ENCODE results near the gene MAST1.
A peak's percentile ranks its signal among the peaks of the same experiment; 100 is the strongest.
"Not testable (repeated sequence)": the region's sequence is repeated elsewhere in the genome, so short reads cannot be mapped to it uniquely, and the experiment has no call there.

The MAST1 gene

DNA sequence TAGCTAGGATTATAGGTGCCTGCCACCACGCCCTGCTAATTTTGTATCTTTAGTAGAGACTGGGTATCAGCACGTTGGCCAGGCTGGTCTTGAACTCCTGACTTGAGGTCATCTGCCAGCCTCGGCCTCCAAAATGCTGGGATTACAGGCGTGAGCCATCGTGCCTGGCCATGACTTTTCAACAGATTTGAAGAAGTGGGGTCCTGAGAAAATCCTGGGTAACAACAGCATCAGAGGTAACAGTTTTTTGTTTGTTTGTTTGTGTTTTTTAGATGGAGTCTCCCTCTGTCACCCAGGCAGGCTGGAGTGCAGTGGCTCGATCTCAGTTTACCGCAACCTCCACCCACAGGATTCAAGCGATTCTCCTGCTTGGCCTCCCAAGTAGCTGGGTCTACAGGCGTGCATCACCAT, 43.3 kb upstream of the MAST1 start:
- peaks cover 13% of the 10 kb centered on the region for H3K4me1 ChIP-seq
- TF ChIP-seq, protein P1, sequence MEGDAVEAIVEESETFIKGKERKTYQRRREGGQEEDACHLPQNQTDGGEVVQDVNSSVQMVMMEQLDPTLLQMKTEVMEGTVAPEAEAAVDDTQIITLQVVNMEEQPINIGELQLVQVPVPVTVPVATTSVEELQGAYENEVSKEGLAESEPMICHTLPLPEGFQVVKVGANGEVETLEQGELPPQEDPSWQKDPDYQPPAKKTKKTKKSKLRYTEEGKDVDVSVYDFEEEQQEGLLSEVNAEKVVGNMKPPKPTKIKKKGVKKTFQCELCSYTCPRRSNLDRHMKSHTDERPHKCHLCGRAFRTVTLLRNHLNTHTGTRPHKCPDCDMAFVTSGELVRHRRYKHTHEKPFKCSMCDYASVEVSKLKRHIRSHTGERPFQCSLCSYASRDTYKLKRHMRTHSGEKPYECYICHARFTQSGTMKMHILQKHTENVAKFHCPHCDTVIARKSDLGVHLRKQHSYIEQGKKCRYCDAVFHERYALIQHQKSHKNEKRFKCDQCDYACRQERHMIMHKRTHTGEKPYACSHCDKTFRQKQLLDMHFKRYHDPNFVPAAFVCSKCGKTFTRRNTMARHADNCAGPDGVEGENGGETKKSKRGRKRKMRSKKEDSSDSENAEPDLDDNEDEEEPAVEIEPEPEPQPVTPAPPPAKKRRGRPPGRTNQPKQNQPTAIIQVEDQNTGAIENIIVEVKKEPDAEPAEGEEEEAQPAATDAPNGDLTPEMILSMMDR (IDR thresholded peaks at IDR 0.05; ENCODE audit: low read depth, low read length) = no peak
- no peak overlapping the region for H3K4me3 ChIP-seq (ENCODE audit: low read depth, low read length)
- no peaks in the 10 kb centered on the region for H3K27me3 ChIP-seq
- peaks cover 13% of the 10 kb centered on the region for H3K36me3 ChIP-seq
- no peak for DNase-seq
- H3K9me3 ChIP-seq = no peaks in the 10 kb centered on the region

DNA sequence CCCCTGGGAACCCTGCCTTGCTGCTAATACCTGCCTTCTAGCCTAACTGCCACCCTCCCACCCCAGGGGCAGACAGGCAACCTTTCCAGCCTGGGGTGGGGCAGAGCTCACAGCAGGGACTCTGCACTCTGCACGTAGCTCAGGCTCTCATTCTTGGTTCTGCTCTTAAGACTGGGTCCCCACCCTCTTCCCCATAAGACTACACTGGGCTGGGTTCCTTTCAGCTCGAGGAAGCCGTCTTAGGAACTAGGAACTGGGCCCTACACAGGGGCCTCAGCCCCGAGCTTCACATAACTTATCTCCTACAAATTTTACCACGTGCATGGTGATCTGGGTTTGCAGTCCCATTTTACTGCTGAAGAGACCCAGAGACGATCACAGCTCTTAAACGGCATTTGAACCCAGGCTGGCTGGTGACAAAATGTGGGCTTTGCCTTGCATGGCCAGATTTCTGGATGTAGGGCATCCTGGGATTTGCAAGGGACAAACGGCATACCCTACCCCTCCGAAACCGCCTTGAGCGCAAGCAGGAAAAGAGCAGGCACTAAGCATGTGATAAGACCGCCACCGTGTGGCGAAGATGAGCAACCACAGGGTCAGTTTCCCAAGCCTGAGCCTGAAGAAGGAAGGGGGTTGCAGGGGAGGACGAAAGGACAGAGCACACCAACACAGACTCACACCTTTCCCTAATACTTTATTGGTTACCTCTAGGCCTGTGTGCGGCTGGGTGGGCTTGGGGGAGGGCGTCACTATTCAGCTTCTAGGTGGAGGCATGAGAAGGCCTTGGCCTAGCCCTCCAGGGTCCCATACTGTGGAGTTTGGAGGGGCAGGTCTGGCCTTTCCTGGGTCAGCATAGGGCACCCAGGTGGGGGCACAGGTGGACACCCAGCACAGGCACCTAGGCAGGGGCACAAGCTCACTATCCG, 41.9 kb upstream of the MAST1 start:
- Histone ChIP-seq H3K9me3 (no peaks in the 10 kb centered on the region), H3K4me1 (peaks cover 7% of the 10 kb centered on the region), H3K36me3 (peaks cover 17% of the 10 kb centered on the region), H3K4me3 (ENCODE audit: low read depth, low read length) (no peak overlapping the region), H3K27me3 (no peaks in the 10 kb centered on the region)
- TF ChIP-seq, protein P1 (IDR thresholded peaks at IDR 0.05; ENCODE audit: low read depth, low read length) = peak; percentile 96
- peak; percentile 83 for DNase-seq

DNA sequence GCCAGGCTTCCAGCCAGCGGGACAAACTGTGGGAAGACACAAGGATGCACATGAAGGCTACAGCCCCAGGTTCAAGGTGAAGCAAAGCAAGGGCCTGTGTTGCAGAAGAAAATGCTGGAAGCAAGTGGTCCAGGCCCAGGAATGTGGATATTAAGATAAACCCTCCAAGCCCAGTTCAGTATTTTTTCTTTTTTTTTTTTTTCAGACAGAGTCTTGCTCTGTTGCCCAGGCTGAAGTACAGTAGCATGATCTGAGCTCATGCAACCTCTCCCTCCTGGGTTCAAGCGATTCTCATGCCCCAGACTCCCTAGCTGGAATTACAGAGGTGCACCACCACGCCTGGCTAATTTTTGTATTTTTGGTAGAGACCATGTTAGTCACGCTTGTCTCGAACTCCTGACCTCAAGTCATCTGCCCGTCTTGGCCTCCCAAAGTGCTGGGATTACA, 41.2 kb upstream of the MAST1 start:
- H3K36me3 ChIP-seq = peaks cover 17% of the 10 kb centered on the region
- no peaks in the 10 kb centered on the region for H3K9me3 ChIP-seq

DNA sequence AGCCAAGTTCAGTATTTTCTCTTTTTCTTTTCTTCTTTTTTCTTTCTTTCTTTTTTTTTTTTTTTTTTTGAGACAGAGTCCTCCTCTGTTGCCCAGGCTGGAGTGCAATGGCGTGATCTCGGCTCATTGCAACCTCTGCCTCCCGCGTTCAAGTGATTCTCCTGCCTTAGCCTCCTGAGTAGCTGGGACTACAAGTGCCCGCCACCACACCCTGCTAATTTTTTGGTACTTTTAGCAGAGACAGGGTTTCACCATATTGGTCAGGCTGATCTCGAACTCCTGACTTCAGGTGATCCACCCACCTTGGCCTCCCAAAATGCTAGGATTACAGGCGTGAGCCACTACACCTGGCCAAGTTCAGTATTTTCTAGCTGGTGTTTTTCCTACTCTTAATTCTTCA, 40.7 kb upstream of the MAST1 start:
- DNase-seq; H3K27me3 ChIP-seq; H3K4me1 ChIP-seq; H3K4me3 ChIP-seq (ENCODE audit: low read depth, low read length); H3K9me3 ChIP-seq: not testable (repeated sequence)
- H3K36me3 ChIP-seq = peaks cover 17% of the 10 kb centered on the region

More for the DNA sequence above, 41.2 kb upstream of the MAST1 start:
- H3K4me3 ChIP-seq (ENCODE audit: low read depth, low read length) = no peak overlapping the region
- DNase-seq = no peak
- peaks cover 7% of the 10 kb centered on the region for H3K4me1 ChIP-seq
- TF ChIP-seq, protein P1 (IDR thresholded peaks at IDR 0.05; ENCODE audit: low read depth, low read length) = no peak
- H3K27me3 ChIP-seq = no peaks in the 10 kb centered on the region

DNA sequence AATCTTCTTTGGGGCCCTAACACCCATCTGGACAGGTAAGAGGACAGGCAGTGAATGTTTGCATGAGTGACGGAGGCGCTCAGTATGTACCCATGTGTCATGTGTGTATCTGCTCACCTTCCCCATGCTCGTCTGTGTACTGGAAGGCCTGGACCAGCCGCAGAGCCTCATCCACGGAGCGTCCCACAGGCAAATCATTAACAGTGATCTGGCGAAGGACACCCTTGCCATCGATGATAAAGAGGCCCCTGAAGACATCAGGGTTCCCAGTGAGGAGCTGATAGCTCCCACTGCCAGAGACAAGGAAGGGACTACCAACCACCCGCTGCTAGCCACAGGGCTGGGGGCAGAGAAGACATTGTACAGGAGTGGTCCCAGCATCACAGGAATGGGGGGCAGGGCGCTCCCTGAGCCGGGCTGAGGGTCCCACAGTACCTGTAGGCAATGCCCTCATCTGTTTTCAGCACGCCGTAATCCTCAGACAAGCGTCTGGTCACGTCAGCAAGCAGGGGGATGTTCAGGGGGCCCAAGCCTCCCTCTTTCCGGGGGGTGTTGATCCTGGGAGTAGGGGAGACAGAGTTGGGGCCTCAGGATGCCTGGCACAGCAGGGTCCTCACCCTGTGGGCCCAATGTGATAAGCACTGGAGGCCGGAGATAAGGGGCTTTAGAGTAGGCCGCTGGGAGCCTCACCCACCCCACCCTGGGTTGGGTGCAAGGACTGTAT, 38.4 kb upstream of the MAST1 start:
- Histone ChIP-seq H3K4me3 (ENCODE audit: low read depth, low read length) (peak overlapping the region; percentile 96), H3K9me3 (no peaks in the 10 kb centered on the region), H3K4me1 (peaks cover 7% of the 10 kb centered on the region)

DNA sequence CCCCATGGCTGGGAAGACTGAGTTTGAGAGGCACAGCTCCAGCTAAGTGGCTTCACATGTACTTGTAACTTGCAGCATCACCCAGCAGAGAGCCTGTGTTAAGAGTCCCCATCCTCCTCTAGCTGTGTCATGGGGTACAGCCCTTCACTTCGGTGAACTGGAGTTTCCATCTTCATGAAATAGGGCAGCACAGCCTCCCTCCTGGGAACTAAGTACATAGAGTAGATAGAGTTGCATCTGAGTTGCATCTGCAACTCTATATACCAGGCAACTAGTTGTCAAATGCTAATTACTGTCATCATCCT, 37.9 kb upstream of the MAST1 start:
- Histone ChIP-seq H3K4me3 (ENCODE audit: low read depth, low read length) (peak overlapping the region; percentile 96), H3K27me3 (no peaks in the 10 kb centered on the region), H3K4me1 (peaks cover 7% of the 10 kb centered on the region), H3K36me3 (peaks cover 17% of the 10 kb centered on the region), H3K9me3 (no peaks in the 10 kb centered on the region)
- TF ChIP-seq, protein P1 (IDR thresholded peaks at IDR 0.05; ENCODE audit: low read depth, low read length) = no peak
- no peak for DNase-seq

More for the DNA sequence above, 38.4 kb upstream of the MAST1 start:
- TF ChIP-seq, protein P1 (IDR thresholded peaks at IDR 0.05; ENCODE audit: low read depth, low read length) = no peak
- peaks cover 17% of the 10 kb centered on the region for H3K36me3 ChIP-seq
- H3K27me3 ChIP-seq = no peaks in the 10 kb centered on the region
- DNase-seq = no peak

All from BE2C (cell line).